Small intestine (tissue), 7 donors: Measurements from ENCODE around the gene MAP2K2. TPM values are rescaled to one million over a fixed set of nuclear protein-coding genes. Genes with fewer than 3 reads are reported as not detected.

ENCODE experiments used
- DNase-seq, 2 donors: peaks; one replicate each; pipeline versions ENCODE4 v3.0.0 to v3.0.0-alpha.2; 2013
- FAIRE-seq: peaks from 2 replicates; lab custom pipeline; 2012; peaks lifted over from hg19 to GRCh38; lab: Jason Lieb, UNC
- H3K27ac ChIP-seq, 3 donors: one replicate each; pipeline ENCODE4 v1.5.1; 2013; ENCODE audit warnings: low read length in 2 of 3, mild to moderate bottlenecking in 2 of 3, control low read depth in 1 of 3, inconsistent platforms in 1 of 3, low read depth in 1 of 3, moderate library complexity in 1 of 3
- H3K27me3 ChIP-seq, 3 donors: one replicate each; pipeline ENCODE4 v1.6.1; 2013; ENCODE audit warnings: low read length in 3 of 3, inconsistent platforms in 1 of 3; ENCODE audit not compliant: control insufficient read depth in 3 of 3, insufficient read depth in 3 of 3
- H3K36me3 ChIP-seq, 3 donors: one replicate each; pipeline ENCODE4 v1.6.1; 2013; ENCODE audit warnings: low read length in 3 of 3, inconsistent platforms in 1 of 3, low read depth in 1 of 3, mild to moderate bottlenecking in 1 of 3, moderate library complexity in 1 of 3; ENCODE audit not compliant: control insufficient read depth in 3 of 3, insufficient read depth in 2 of 3
- H3K4me1 ChIP-seq, 3 donors: one replicate each; pipeline ENCODE4 v1.6.1; 2013; ENCODE audit warnings: low read length in 2 of 3, inconsistent platforms in 1 of 3, low read depth in 1 of 3, mild to moderate bottlenecking in 1 of 3, moderate library complexity in 1 of 3; ENCODE audit not compliant: control insufficient read depth in 3 of 3, insufficient read depth in 2 of 3
- H3K4me3 ChIP-seq, 3 donors: one replicate each; pipeline ENCODE4 v1.5.1; 2013; ENCODE audit warnings: low read length in 3 of 3, control low read depth in 1 of 3, inconsistent platforms in 1 of 3, low read depth in 1 of 3, mild to moderate bottlenecking in 1 of 3, moderate library complexity in 1 of 3
- H3K9me3 ChIP-seq, 2 donors: one replicate each; pipeline ENCODE4 v1.6.1; 2013; ENCODE audit warnings: low read depth in 1 of 2, low read length in 1 of 2; ENCODE audit not compliant: control insufficient read depth in 2 of 2, insufficient read depth in 1 of 2
- WGBS, 3 donors: extraction: QIAGEN DNeasy Blood & Tissue Kit; methylation state at CpG; one replicate each; pipeline ENCODE4 v1.1.7; 2013; 5-methylcytosine and 5-hydroxymethylcytosine counted together
- polyA plus RNA-seq, 4 donors: library from polyadenylated mRNA; stranded (reverse) in 3 of 4; unstranded in 1 of 4; fragments of 200-250 nt in 3 of 4; fragments of 120-200 nt in 1 of 4; gene quantifications; one replicate each; pipeline versions ENCODE4 v1.2.1 to v1.2.3, GENCODE V29; 2013
- donor health status: healthy with polysubstance abuse.
- donor health status: control.
- donor health status: control.
- donor health status: Bipolar disorder and iron deficiency.
- donor health status: healthy.

MAP2K2 gene
- polyA plus RNA-seq, 4 donors: 157 to 522 (median 388) TPM

- FAIRE-seq (no peak), DNase-seq (no peak)
- 86 to 96% (median 91%) methylated on average over 11 to 12 of the region's 12 CpGs for WGBS, 3 donors
- Histone ChIP-seq H3K4me1 (no peaks in the 10 kb centered on the region), H3K36me3 (peaks cover 15 to 97% (median 16%) of the 10 kb centered on the region in 3 donors), H3K27ac (peak overlapping the region in 2 of 3 donors; percentile 1 to 3), H3K4me3 (no peak overlapping the region), H3K27me3 (no peaks in the 10 kb centered on the region), H3K9me3 (peaks cover 0 to 3% of the 10 kb centered on the region in 2 donors)
These were observed 28.5 kb downstream of the MAP2K2 start for GRCh38 chr19:4095488-4095844.

GRCh38 chr19:4094761-4095487 lies 29.0 kb downstream of the MAP2K2 start:
- DNase-seq (peak in 1 of 2 donors; percentile 72), FAIRE-seq (no peak)
- no peaks in the 10 kb centered on the region for H3K4me1 ChIP-seq
- H3K36me3 ChIP-seq: peaks cover 13 to 97% (median 14%) of the 10 kb centered on the region in 3 donors
- peak overlapping the region in 2 of 3 donors; percentile 1 to 3 for H3K27ac ChIP-seq
- no peak overlapping the region for H3K4me3 ChIP-seq
- peaks cover 0 to 3% of the 10 kb centered on the region in 2 donors for H3K9me3 ChIP-seq
- 78 to 89% (median 85%) methylated on average over 32 to 35 of the region's 35 CpGs for WGBS, 3 donors
- H3K27me3 ChIP-seq: no peaks in the 10 kb centered on the region

GRCh38 chr19:4094291-4094690 lies 29.6 kb downstream of the MAP2K2 start:
- peaks cover 0 to 3% of the 10 kb centered on the region in 2 donors for H3K9me3 ChIP-seq
- H3K4me1 ChIP-seq: no peaks in the 10 kb centered on the region
- H3K27ac ChIP-seq: no peak overlapping the region
- no peak overlapping the region for H3K4me3 ChIP-seq
- no peak for FAIRE-seq
- 94 to 98% (median 95%) methylated on average over 15 to 19 of the region's 19 CpGs for WGBS, 3 donors
- no peaks in the 10 kb centered on the region for H3K27me3 ChIP-seq
- DNase-seq: no peak
- H3K36me3 ChIP-seq: peaks cover 12 to 97% (median 12%) of the 10 kb centered on the region in 3 donors

- Histone ChIP-seq H3K27ac (no peak overlapping the region), H3K4me3 (no peak overlapping the region)
These were observed 30.2 kb downstream of the MAP2K2 start for GRCh38 chr19:4093643-4094175.

GRCh38 chr19:4090356-4091220 lies 33.3 kb downstream of the MAP2K2 start:
- 88 to 92% (median 92%) methylated on average over 44 to 52 of the region's 52 CpGs for WGBS, 3 donors
- H3K27me3 ChIP-seq: no peaks in the 10 kb centered on the region
- H3K4me1 ChIP-seq: peaks cover 4 to 11% (median 6%) of the 10 kb centered on the region in 3 donors
- H3K27ac ChIP-seq: no peak overlapping the region
- no peak for FAIRE-seq
- DNase-seq: no peak
- H3K36me3 ChIP-seq: peaks cover 5 to 75% (median 9%) of the 10 kb centered on the region in 3 donors
- H3K4me3 ChIP-seq: no peak overlapping the region
- H3K9me3 ChIP-seq: peaks cover 0 to 3% of the 10 kb centered on the region in 2 donors

More at GRCh38 chr19:4093643-4094175, 30.2 kb downstream of the MAP2K2 start:
- H3K9me3 ChIP-seq: peaks cover 0 to 3% of the 10 kb centered on the region in 2 donors
- FAIRE-seq (no peak), DNase-seq (no peak)
- no peaks in the 10 kb centered on the region for H3K4me1 ChIP-seq
- no peaks in the 10 kb centered on the region for H3K27me3 ChIP-seq
- WGBS, 3 donors: 92 to 95% (median 95%) methylated on average over 17 to 18 of the region's 18 CpGs
- peaks cover 7 to 95% (median 9%) of the 10 kb centered on the region in 3 donors for H3K36me3 ChIP-seq

- peaks cover 5 to 69% (median 9%) of the 10 kb centered on the region in 3 donors for H3K36me3 ChIP-seq
- 91 to 97% (median 92%) methylated on average over 21 to 22 of the region's 22 CpGs for WGBS, 3 donors
- no peak for FAIRE-seq
These were observed 34.0 kb downstream of the MAP2K2 start for GRCh38 chr19:4089946-4090345.

GRCh38 chr19:4089400-4089908 lies 34.5 kb downstream of the MAP2K2 start:
- no peaks in the 10 kb centered on the region for H3K9me3 ChIP-seq
- FAIRE-seq: no peak
- peak overlapping the region in 2 of 3 donors; percentile 16 to 57 for H3K27ac ChIP-seq
- H3K36me3 ChIP-seq: peaks cover 5 to 64% (median 9%) of the 10 kb centered on the region in 3 donors
- 74 to 87% (median 76%) methylated on average over 26 of the region's 26 CpGs for WGBS, 3 donors
- peaks cover 4 to 14% (median 6%) of the 10 kb centered on the region in 3 donors for H3K4me1 ChIP-seq
- no peaks in the 10 kb centered on the region for H3K27me3 ChIP-seq
- no peak for DNase-seq
- no peak overlapping the region for H3K4me3 ChIP-seq

More at GRCh38 chr19:4089946-4090345, 34.0 kb downstream of the MAP2K2 start:
- H3K9me3 ChIP-seq: no peaks in the 10 kb centered on the region
- no peak overlapping the region for H3K4me3 ChIP-seq
- H3K27ac ChIP-seq: peak overlapping the region in 2 of 3 donors; percentile 16 to 57
- H3K4me1 ChIP-seq: peaks cover 4 to 11% (median 6%) of the 10 kb centered on the region in 3 donors
- no peaks in the 10 kb centered on the region for H3K27me3 ChIP-seq
- no peak for DNase-seq

DNA sequence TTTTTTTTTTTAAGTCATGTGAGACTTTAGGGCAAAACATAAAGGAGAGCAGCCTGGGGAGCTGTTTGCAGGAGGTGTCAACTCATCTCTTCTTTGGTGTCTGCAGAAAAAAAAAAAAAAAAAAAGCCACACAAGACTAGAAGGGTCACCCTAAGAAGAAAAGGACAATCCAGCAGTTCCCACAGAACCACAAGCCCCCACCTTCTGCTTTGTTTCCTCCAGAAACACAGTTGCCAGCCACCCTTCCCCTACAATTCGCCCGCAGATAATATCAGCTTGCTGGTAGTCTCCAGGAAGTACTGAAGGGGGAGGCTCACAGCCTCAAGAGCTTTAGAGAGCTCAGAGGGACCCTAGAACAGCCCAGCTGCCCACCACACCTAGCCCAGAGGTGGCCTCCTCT lies 34.9 kb downstream of the MAP2K2 start:
- Histone ChIP-seq H3K4me3 (no peak overlapping the region), H3K27me3 (no peaks in the 10 kb centered on the region), H3K36me3 (peaks cover 5 to 59% (median 7%) of the 10 kb centered on the region in 3 donors), H3K9me3 (no peaks in the 10 kb centered on the region), H3K27ac (peak overlapping the region in 2 of 3 donors; percentile 16 to 57), H3K4me1 (peaks cover 5 to 19% (median 10%) of the 10 kb centered on the region in 3 donors)
- DNase-seq: peak in 1 of 2 donors; percentile 35
- 69 to 81% (median 74%) methylated on average over 2 of the region's 2 CpGs for WGBS, 3 donors
- no peak for FAIRE-seq
